GM21825 (cell line): ENCODE results near the gene SYNE1.
"Not testable (repeated sequence)": the region's sequence is repeated elsewhere in the genome, so short reads cannot be mapped to it uniquely, and the experiment has no call there.

ENCODE experiments used
- ATAC-seq: cut with Tn5 transposase; IDR thresholded peaks from one replicate; pipeline ENCODE4 v1.9.1; 2021; ENCODE audit warnings: mild to moderate bottlenecking, moderate library complexity; ENCODE audit not compliant: unreplicated experiment

Gene SYNE1

GRCh38 chr6:152087096-152087495 is 550.1 kb downstream of the SYNE1 start:
- no peak for ATAC-seq

DNA sequence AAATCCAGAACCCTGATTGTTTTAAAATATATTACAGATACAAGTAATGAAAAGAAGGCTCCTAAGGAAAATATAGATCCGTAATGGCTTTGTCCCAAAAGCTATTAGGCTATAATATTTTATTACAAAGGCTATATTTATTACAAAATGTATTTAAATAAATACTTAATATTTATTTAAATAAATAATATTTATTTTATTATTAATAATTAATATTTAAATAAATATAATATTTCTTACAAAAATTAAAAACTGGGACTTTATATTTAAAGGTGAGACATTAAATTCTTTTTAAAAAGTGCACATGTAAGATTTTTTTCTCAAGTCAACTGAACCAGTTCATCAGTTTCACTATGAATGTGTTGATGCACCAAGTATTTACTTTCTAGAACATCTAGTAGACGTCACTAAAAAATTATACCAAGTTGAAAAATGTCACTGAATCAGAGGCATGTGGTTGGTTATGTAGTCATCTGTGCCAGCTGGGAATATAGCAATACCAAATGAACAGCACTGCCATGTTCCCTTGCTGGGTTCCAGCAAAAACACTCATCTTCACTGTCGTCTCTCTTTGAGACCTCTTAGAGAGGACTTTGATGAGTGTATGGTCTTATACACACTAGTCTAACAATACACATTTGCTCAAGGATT is 550.8 kb downstream of the SYNE1 start:
- no peak for ATAC-seq

DNA sequence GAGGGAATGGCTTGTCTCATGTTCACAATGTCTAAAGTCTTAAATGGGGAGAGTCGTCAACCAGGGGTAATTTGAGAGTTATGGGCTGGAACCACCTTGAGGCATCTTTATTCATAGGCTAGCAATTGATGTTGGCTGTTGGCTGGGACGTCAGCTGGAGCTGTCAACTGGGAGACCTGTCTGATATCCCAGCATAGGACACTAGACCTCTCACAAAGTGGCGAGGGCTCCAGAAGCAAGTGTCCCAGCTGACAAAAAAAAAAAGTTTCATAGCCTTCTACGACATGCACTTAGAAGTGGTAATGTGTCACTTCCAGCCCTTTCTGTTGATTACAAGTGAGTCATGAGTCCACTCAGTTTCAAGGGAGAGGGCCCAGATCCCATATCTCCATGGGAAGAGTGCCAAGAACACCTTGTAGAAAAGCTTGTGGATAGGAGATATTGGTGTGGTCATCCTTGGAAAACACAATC is 551.7 kb downstream of the SYNE1 start:
- ATAC-seq, result no peak

DNA sequence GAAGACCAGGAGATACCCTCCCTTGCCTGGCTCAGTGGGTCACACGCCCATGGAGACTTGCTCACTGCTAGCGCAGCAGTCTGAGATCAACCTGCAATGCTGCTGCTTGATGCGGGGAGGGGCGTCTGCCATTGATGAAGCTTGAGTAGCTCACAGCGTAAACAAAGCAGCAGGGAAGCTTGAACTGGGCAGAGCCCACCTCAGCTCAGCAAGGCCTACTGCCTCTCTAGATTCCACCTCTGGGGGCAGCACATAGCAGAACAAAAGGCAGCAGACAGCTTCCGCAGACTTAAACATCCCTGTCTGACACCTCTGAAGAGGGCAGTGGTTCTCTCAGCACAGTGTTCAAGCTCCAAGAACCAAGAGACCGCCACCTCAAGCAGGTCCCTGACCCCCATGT is 558.4 kb downstream of the SYNE1 start:
- no peak for ATAC-seq

DNA sequence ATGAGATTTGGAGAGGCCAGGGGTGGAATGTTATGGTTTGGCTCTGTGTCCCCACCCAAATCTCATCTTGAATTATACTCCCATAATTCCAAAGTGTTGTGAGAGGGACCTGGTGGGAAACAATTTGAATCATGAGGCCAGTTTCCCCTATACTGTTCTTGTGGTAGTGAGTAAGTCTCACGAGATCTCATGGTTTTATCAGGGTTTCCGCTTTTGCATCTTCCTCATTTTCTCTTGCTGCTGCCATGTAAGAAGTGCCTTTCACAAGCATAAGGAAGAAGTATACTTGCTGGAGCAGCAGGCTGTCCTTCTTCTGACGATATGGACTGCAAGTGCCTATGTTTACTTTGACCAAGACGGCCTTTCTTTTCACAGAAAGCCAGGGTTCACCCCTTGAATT is 559.2 kb downstream of the SYNE1 start:
- no peak for ATAC-seq

DNA sequence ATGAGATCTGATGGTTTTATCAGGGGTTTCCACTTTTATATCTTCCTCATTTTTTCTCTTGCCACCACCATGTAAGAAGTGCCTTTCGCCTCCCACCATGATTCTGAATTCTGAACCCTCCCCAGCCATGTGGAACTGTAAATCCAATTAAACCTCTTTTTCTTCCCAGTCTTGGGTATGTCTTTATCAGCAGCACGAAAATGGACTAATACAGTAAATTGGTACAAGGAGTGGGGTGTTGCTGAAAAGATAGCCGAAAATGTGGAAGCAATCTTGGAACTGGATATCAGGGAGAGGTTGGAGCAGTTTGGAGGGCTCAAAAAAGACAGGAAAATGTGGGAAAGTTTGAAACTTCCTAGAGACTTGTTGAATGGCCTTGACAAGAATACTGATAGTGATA is 560.9 kb downstream of the SYNE1 start:
- ATAC-seq, result not testable (repeated sequence)

DNA sequence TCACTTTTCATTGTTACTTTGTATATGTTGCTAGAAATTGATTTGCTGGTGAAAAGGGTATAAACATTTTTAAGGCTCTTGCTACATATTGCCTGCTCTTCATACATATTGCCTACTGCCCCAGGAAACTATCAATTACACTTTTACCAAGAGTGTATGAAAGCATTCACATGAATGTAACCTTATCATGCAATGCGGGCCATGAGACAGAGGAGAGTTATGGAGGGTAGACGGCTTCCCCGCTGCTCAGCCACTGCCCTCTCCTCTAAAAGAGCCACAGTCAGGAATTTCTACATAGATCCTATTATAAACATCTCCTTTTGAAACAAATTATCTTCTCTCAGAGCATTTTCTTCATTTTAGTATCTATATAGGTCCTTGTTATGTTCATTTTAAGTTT is 565.3 kb downstream of the SYNE1 start:
- no peak for ATAC-seq
